GM11168 (cell line): Measurements from ENCODE around the gene PTPRA.

Experiments
- in situ Hi-C: fragments of 300-500 bp; cut with MboI; formaldehyde crosslinking; loops from one replicate; pipeline ENCODE4 v1.12.0; 2022; ENCODE audit warnings: low sequenced_read_pairs; ENCODE audit not compliant: unreplicated experiment

Gene PTPRA

GRCh38 chr20:2919518-2920245, 46.4 kb downstream of the PTPRA start:
- in situ Hi-C loops = no loop called here

- in situ Hi-C loops = no loop called here
Observed at GRCh38 chr20:2920473-2920872, 47.2 kb downstream of the PTPRA start.

GRCh38 chr20:2921506-2921905, 48.2 kb downstream of the PTPRA start:
- in situ Hi-C loops = no loop called here

- in situ Hi-C loops = no loop called here
Observed at GRCh38 chr20:2922957-2923356, 49.7 kb downstream of the PTPRA start.

- in situ Hi-C loops = no loop called here
Observed at GRCh38 chr20:2930538-2930937, 57.3 kb downstream of the PTPRA start.

GRCh38 chr20:2932498-2932897, 59.2 kb downstream of the PTPRA start:
- in situ Hi-C loops = no loop called here

- in situ Hi-C loops = no loop called here
Observed at GRCh38 chr20:2937902-2938301, 64.6 kb downstream of the PTPRA start.

- in situ Hi-C loops = no loop called here
Observed at GRCh38 chr20:2942439-2942838, 69.2 kb downstream of the PTPRA start.

- in situ Hi-C loops = no loop called here
Observed at GRCh38 chr20:2946988-2947961, 74.0 kb downstream of the PTPRA start.

GRCh38 chr20:2948968-2949367, 75.7 kb downstream of the PTPRA start:
- in situ Hi-C loops = no loop called here

- in situ Hi-C loops = no loop called here
Observed at GRCh38 chr20:2952766-2953165, 79.5 kb downstream of the PTPRA start.

GRCh38 chr20:2955257-2955970, 82.1 kb downstream of the PTPRA start:
- in situ Hi-C loops = no loop called here

- in situ Hi-C loops = no loop called here
Observed at GRCh38 chr20:2956480-2956879, 83.2 kb downstream of the PTPRA start.

GRCh38 chr20:2967841-2968240, 94.6 kb downstream of the PTPRA start:
- in situ Hi-C loops = no loop called here

GRCh38 chr20:2972126-2972525, 98.8 kb downstream of the PTPRA start:
- in situ Hi-C loops = no loop called here

GRCh38 chr20:2973574-2973973, 100.3 kb downstream of the PTPRA start:
- in situ Hi-C loops = no loop called here

- in situ Hi-C loops = no loop called here
Observed at GRCh38 chr20:2978519-2978918, 105.2 kb downstream of the PTPRA start.

- in situ Hi-C loops = no loop called here
Observed at GRCh38 chr20:2981646-2982045, 108.4 kb downstream of the PTPRA start.

- in situ Hi-C loops = no loop called here
Observed at GRCh38 chr20:2983508-2983907, 110.2 kb downstream of the PTPRA start.

- in situ Hi-C loops = no loop called here
Observed at GRCh38 chr20:2984028-2984501, 110.8 kb downstream of the PTPRA start.
